CD4-positive, alpha-beta T cell (primary cell): ENCODE data around the gene PGAP1. TPM values are rescaled to one million over a fixed set of nuclear protein-coding genes. Genes with fewer than 3 reads are reported as not detected.

Source experiments
- ATAC-seq: fragments of 200-7000 bp; cut with Tn5 transposase; one replicate; pipeline ENCODE4 v1.10.0; 2022; ENCODE audit warnings: mild to moderate bottlenecking; ENCODE audit not compliant: poor library complexity
- CTCF ChIA-PET: fragments of 350-600 bp; sonication (Branson Sonifier 250); formaldehyde crosslinking; loops from one replicate; lab custom pipeline; 2021; ENCODE audit warnings: antibody characterized with exemption, inconsistent platforms; lab: Charles Lee
- POLR2A ChIA-PET: fragments of 350-600 bp; sonication (Branson Sonifier 250); formaldehyde crosslinking; loops from one replicate; lab custom pipeline; 2021; ENCODE audit warnings: antibody characterized with exemption, inconsistent platforms; lab: Charles Lee
- DNase-seq, 14 experiments: peaks; one replicate each; pipeline ENCODE4 v3.0.0-alpha.2; 2013 to 2020; ENCODE audit warnings: mixed read lengths in 2 of 14
- H3K27ac ChIP-seq, 2 donors: one replicate each; pipeline versions ENCODE4 v1.5.1 to v1.7.0; 2013; ENCODE audit warnings: low read length in 2 of 2, low read depth in 1 of 2, mild to moderate bottlenecking in 1 of 2
- H3K27me3 ChIP-seq, 2 experiments: 1 replicate in 1 of 2; 2 replicates in 1 of 2; pipeline versions ENCODE4 v1.6.1 to v1.7.0; 2013; ENCODE audit warnings: low read length in 2 of 2, control low read depth in 1 of 2, mild to moderate bottlenecking in 1 of 2, moderate library complexity in 1 of 2; ENCODE audit not compliant: insufficient read depth in 2 of 2, control insufficient read depth in 1 of 2
- H3K36me3 ChIP-seq: one replicate; pipeline ENCODE4 v1.6.1; 2013; ENCODE audit warnings: low read length, control low read depth; ENCODE audit not compliant: insufficient read depth
- H3K4me1 ChIP-seq: one replicate; pipeline ENCODE4 v1.6.1; 2013; ENCODE audit warnings: low read length, control low read depth; ENCODE audit not compliant: insufficient read depth
- H3K4me3 ChIP-seq: one replicate; pipeline ENCODE4 v1.5.1; 2013; ENCODE audit warnings: mild to moderate bottlenecking, low read length, moderate library complexity
- H3K9me3 ChIP-seq, 2 experiments: 1 replicate in 1 of 2; 2 replicates in 1 of 2; pipeline versions ENCODE4 v1.6.1 to v1.7.0; 2013; ENCODE audit warnings: low read length in 2 of 2, mild to moderate bottlenecking in 2 of 2, control low read depth in 1 of 2, moderate library complexity in 1 of 2; ENCODE audit not compliant: control insufficient read depth in 1 of 2, insufficient read depth in 1 of 2
- H3K27ac Mint-ChIP-seq: one replicate; pipeline ENCODE4 v1.8.0; 2020; ENCODE audit warnings: mixed read lengths
- H3K27me3 Mint-ChIP-seq: one replicate; pipeline ENCODE4 v1.8.0; 2021; ENCODE audit warnings: mixed read lengths
- H3K36me3 Mint-ChIP-seq: one replicate; pipeline ENCODE4 v1.8.0; 2021; ENCODE audit warnings: low read depth, mixed read lengths
- H3K4me1 Mint-ChIP-seq: one replicate; pipeline ENCODE4 v1.8.0; 2021; ENCODE audit warnings: low read depth, mixed read lengths
- H3K4me3 Mint-ChIP-seq: one replicate; pipeline ENCODE4 v1.8.0; 2020; ENCODE audit warnings: mild to moderate bottlenecking, mixed read lengths
- H3K9me3 Mint-ChIP-seq: one replicate; pipeline ENCODE4 v1.8.0; 2020; ENCODE audit warnings: mixed read lengths
- CTCF ChIP-seq: fragments of 200-600 bp; IDR thresholded peaks from one replicate; pipeline ENCODE4 v1.8.0; 2022; ENCODE audit warnings: antibody characterized with exemption, mild to moderate bottlenecking
- intact Hi-C, 2 experiments: fragments of 100-400 bp; cut with DNase I in 1 of 2; cut with micrococcal nuclease in 1 of 2; formaldehyde crosslinking; loops; one replicate each; pipeline versions ENCODE4 v1.15.1 to v1.9.0; 2023 to 2025; cut with DNase I, micrococcal nuclease
- total RNA-seq, 174 experiments: library from RNA in 2 of 174; stranded (reverse) in 2 of 174; gene quantifications; one replicate each; pipeline ENCODE4 v1.2.3 and lab custom pipeline; 2021 to 2026

Gene PGAP1
- total RNA-seq, 2 experiments from 2014 or later, result 10.3 to 11.3 TPM

DNA sequence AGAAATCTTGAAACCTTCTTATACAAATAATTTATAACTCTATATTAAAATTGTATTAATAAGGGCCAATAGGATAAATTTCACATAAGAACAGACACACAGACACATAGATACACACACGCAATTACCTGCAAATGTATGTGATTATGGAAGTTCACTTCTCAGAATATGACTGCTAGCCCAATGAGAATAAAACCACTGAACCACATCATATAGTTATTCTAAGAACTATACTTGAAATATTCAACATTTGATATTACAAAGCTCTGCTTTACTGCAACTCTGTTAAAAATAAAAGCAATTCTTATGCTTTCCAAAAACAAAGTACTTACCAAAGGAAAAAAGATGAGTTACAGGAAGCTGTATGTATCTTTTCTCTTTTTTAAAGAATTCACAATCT lies 51.1 kb downstream of the PGAP1 start:
- TF ChIP-seq CTCF, result no peak

DNA sequence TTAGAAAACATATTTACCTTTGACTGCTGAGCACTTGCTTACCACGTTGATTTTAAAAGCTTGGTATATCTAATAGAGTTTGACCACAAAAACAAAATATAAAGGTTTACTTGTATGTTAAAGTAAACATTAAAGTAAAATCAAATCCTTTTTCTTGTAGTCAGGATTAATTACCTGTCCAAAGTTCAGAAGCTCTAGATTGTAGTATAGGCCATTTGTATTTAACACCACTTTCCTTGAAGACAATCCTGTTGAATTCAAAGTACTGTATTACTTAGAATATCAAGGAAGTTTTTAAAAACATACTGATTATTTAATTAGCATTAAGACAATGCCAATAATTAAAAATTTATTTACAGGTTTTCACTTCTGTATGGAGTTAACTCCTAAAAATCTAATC lies 53.0 kb downstream of the PGAP1 start:
- Mint-ChIP-seq H3K9me3 (no peaks in the 10 kb centered on the region), H3K36me3 (peaks cover 25% of the 10 kb centered on the region), H3K4me3 (no peak overlapping the region), H3K27me3 (no peaks in the 10 kb centered on the region), H3K27ac (no peak overlapping the region), H3K4me1 (no peaks in the 10 kb centered on the region)
- intact Hi-C loops, result no loop called here
- Histone ChIP-seq H3K4me1 (no peaks in the 10 kb centered on the region), H3K4me3 (no peak overlapping the region), H3K36me3 (peaks cover 4% of the 10 kb centered on the region), H3K9me3 (no peaks in the 10 kb centered on the region), H3K27ac (no peak overlapping the region), H3K27me3 (no peaks in the 10 kb centered on the region)
- TF ChIP-seq CTCF, result no peak
- DNase-seq (no peak), ATAC-seq (no peak)
- ChIA-PET POLR2A (no interaction called here), CTCF (no interaction called here)

More for the DNA sequence above, 51.1 kb downstream of the PGAP1 start:
- Histone ChIP-seq H3K27me3 (no peaks in the 10 kb centered on the region), H3K36me3 (peaks cover 4% of the 10 kb centered on the region), H3K4me1 (no peaks in the 10 kb centered on the region), H3K9me3 (no peaks in the 10 kb centered on the region), H3K4me3 (no peak overlapping the region), H3K27ac (no peak overlapping the region)
- Mint-ChIP-seq H3K4me3 (no peak overlapping the region), H3K27me3 (no peaks in the 10 kb centered on the region), H3K27ac (no peak overlapping the region), H3K9me3 (no peaks in the 10 kb centered on the region), H3K36me3 (peaks cover 33% of the 10 kb centered on the region), H3K4me1 (no peaks in the 10 kb centered on the region)
- intact Hi-C loops, result no loop called here
- ChIA-PET CTCF (no interaction called here), POLR2A (no interaction called here)
- ATAC-seq, result no peak
- no peak for DNase-seq

GRCh38 chr2:196854629-196855028 lies 71.9 kb downstream of the PGAP1 start:
- H3K27ac Mint-ChIP-seq, result no peak overlapping the region
- H3K36me3 Mint-ChIP-seq, result peaks cover 31% of the 10 kb centered on the region
- ChIA-PET CTCF (interaction anchor here (0.8 kb wide), 1 partner anchor 9 kb away, joined by 3 read pairs; no protein-coding TSS in a partner anchor), POLR2A (no interaction called here)
- Histone ChIP-seq H3K27me3 (no peaks in the 10 kb centered on the region), H3K9me3 (peaks cover 0 to 6% of the 10 kb centered on the region in 2 experiments), H3K4me3 (no peak overlapping the region), H3K36me3 (peaks cover 3% of the 10 kb centered on the region), H3K27ac (no peak overlapping the region), H3K4me1 (no peaks in the 10 kb centered on the region)
- no peak overlapping the region for H3K4me3 Mint-ChIP-seq
- H3K27me3 Mint-ChIP-seq, result no peaks in the 10 kb centered on the region
- TF ChIP-seq CTCF, result no peak
- no peak for ATAC-seq
- no peaks in the 10 kb centered on the region for H3K4me1 Mint-ChIP-seq
- H3K9me3 Mint-ChIP-seq, result peaks cover 4% of the 10 kb centered on the region
- intact Hi-C loops, result no loop called here
- DNase-seq, result no peak
